Tibial nerve (tissue), 4 donors: ENCODE results near the gene CHAMP1. TPM values are rescaled to one million over a fixed set of nuclear protein-coding genes. Genes with fewer than 3 reads are reported as not detected.

ENCODE experiments used
- DNase-seq, 2 donors: peaks; one replicate each; pipeline ENCODE4 v3.0.0-alpha.2; 2019; ENCODE audit warnings: low spot score in 2 of 2
- H3K27ac ChIP-seq, 4 donors: fragments of 200-600 bp; sonication (generic) in 3 of 4; one replicate each; pipeline ENCODE4 v1.5.1; 2017 to 2019; ENCODE audit warnings: mild to moderate bottlenecking in 1 of 4
- H3K27me3 ChIP-seq, 2 donors: fragments of 200-600 bp; sonication (generic) in 1 of 2; one replicate each; pipeline versions ENCODE4 v1.5.1 to v1.6.0; 2017 to 2019
- H3K36me3 ChIP-seq, 3 donors: fragments of 200-600 bp; sonication (generic); one replicate each; pipeline ENCODE4 v1.5.1; 2018 to 2019
- H3K4me1 ChIP-seq, 4 donors: fragments of 200-600 bp; sonication (generic) in 3 of 4; one replicate each; pipeline ENCODE4 v1.5.1; 2017 to 2019
- H3K4me3 ChIP-seq, 4 donors: fragments of 200-600 bp; sonication (generic) in 3 of 4; one replicate each; pipeline ENCODE4 v1.5.1; 2017 to 2019; ENCODE audit warnings: mild to moderate bottlenecking in 1 of 4, moderate library complexity in 1 of 4
- H3K9me3 ChIP-seq, 4 donors: fragments of 200-600 bp; sonication (generic) in 3 of 4; one replicate each; pipeline ENCODE4 v1.5.1; 2017 to 2019
- CTCF ChIP-seq, 5 experiments: fragments of 200-600 bp in 3 of 5; fragments of 450-650 bp in 2 of 5; sonication (generic) in 3 of 5; IDR thresholded peaks; one replicate each; pipeline ENCODE4 v1.5.1; 2016 to 2019; ENCODE audit warnings: antibody characterized with exemption in 5 of 5, mild to moderate bottlenecking in 3 of 5, moderate library complexity in 2 of 5
- EP300 ChIP-seq, 2 donors: sonication (generic); formaldehyde crosslinking; IDR thresholded peaks; one replicate each; pipeline ENCODE4 v1.6.1; 2017; ENCODE audit warnings: antibody characterized with exemption in 2 of 2, mild to moderate bottlenecking in 1 of 2
- POLR2A ChIP-seq, 2 donors: fragments of 450-650 bp; IDR thresholded peaks; one replicate each; pipeline ENCODE4 v1.6.1; 2017; ENCODE audit warnings: antibody characterized with exemption in 2 of 2, mild to moderate bottlenecking in 2 of 2, moderate library complexity in 2 of 2
- WGBS, 2 donors: methylation state at CpG; one replicate each; pipeline ENCODE4 v1.1.5; 2018; 5-methylcytosine and 5-hydroxymethylcytosine counted together
- total RNA-seq, 4 donors: library from RNA; depleted of rRNA; stranded (reverse); fragments of >200 nt; gene quantifications; one replicate each; pipeline ENCODE4 v1.1.0, GENCODE V29; 2016

Gene CHAMP1
- total RNA-seq, 4 donors from 2014 or later = 19.6 to 42.3 (median 31.4) TPM

GRCh38 chr13:114269281-114269770 is 45.0 kb upstream of the CHAMP1 start:
- Histone ChIP-seq H3K27me3 (no peaks in the 10 kb centered on the region), H3K9me3 (no peaks in the 10 kb centered on the region), H3K4me1 (no peaks in the 10 kb centered on the region), H3K4me3 (no peak overlapping the region), H3K36me3 (peaks cover 0 to 94% (median 2%) of the 10 kb centered on the region in 3 donors), H3K27ac (no peak overlapping the region)
- DNase-seq = no peak
- WGBS, 2 donors = 70 to 74% methylated on average over 4 of the region's 4 CpGs
- no peak for TF ChIP-seq POLR2A (IDR thresholded peaks at IDR 0.05)
- no peak for TF ChIP-seq EP300 (IDR thresholded peaks at IDR 0.05)
- no peak for TF ChIP-seq CTCF (IDR thresholded peaks at IDR 0.05)

GRCh38 chr13:114272977-114273376 is 41.3 kb upstream of the CHAMP1 start:
- TF ChIP-seq EP300 (IDR thresholded peaks at IDR 0.05) (no peak), POLR2A (IDR thresholded peaks at IDR 0.05) (no peak), CTCF (IDR thresholded peaks at IDR 0.05) (no peak)
- Histone ChIP-seq H3K9me3 (no peaks in the 10 kb centered on the region), H3K36me3 (peaks cover 0 to 87% (median 0%) of the 10 kb centered on the region in 3 donors), H3K27ac (no peak overlapping the region), H3K27me3 (no peaks in the 10 kb centered on the region), H3K4me3 (no peak overlapping the region), H3K4me1 (no peaks in the 10 kb centered on the region)
- WGBS, 2 donors = 70 to 87% methylated on average over 2 of the region's 2 CpGs
- no peak for DNase-seq

- no peaks in the 10 kb centered on the region for H3K27me3 ChIP-seq
- TF ChIP-seq EP300 (IDR thresholded peaks at IDR 0.05) = no peak
- TF ChIP-seq POLR2A (IDR thresholded peaks at IDR 0.05) = no peak
- TF ChIP-seq CTCF (IDR thresholded peaks at IDR 0.05) = no peak
- no peaks in the 10 kb centered on the region for H3K9me3 ChIP-seq
- H3K27ac ChIP-seq = no peak overlapping the region
- H3K36me3 ChIP-seq = peaks cover 0 to 71% (median 0%) of the 10 kb centered on the region in 3 donors
- 79 to 82% methylated on average over 7 of the region's 7 CpGs for WGBS, 2 donors
- H3K4me1 ChIP-seq = peaks cover 0 to 6% (median 1%) of the 10 kb centered on the region in 4 donors
- no peak overlapping the region for H3K4me3 ChIP-seq
- peak in 1 of 2 donors; percentile 52 for DNase-seq
These were observed 39.0 kb upstream of the CHAMP1 start for GRCh38 chr13:114275304-114275703.

GRCh38 chr13:114279146-114279545 is 35.2 kb upstream of the CHAMP1 start:
- no peak for DNase-seq
- TF ChIP-seq POLR2A (IDR thresholded peaks at IDR 0.05) = no peak
- TF ChIP-seq CTCF (IDR thresholded peaks at IDR 0.05) = no peak
- no peak for TF ChIP-seq EP300 (IDR thresholded peaks at IDR 0.05)
- H3K27me3 ChIP-seq = no peaks in the 10 kb centered on the region
- H3K27ac ChIP-seq = no peak overlapping the region
- 83 to 86% methylated on average over 4 of the region's 4 CpGs for WGBS, 2 donors
- H3K36me3 ChIP-seq = peaks cover 0 to 40% (median 0%) of the 10 kb centered on the region in 3 donors
- no peak overlapping the region for H3K4me3 ChIP-seq
- H3K9me3 ChIP-seq = no peaks in the 10 kb centered on the region
- H3K4me1 ChIP-seq = peaks cover 0 to 30% (median 13%) of the 10 kb centered on the region in 4 donors

GRCh38 chr13:114279758-114280355 is 34.4 kb upstream of the CHAMP1 start:
- Histone ChIP-seq H3K27me3 (no peaks in the 10 kb centered on the region), H3K9me3 (no peaks in the 10 kb centered on the region), H3K4me3 (no peak overlapping the region), H3K36me3 (peaks cover 0 to 40% (median 0%) of the 10 kb centered on the region in 3 donors), H3K27ac (peak overlapping the region in 3 of 4 donors; percentile 97), H3K4me1 (peaks cover 0 to 37% (median 13%) of the 10 kb centered on the region in 4 donors)
- DNase-seq = no peak
- WGBS, 2 donors = 81 to 91% methylated on average over 2 of the region's 2 CpGs
- TF ChIP-seq POLR2A (IDR thresholded peaks at IDR 0.05) = no peak
- no peak for TF ChIP-seq CTCF (IDR thresholded peaks at IDR 0.05)
- TF ChIP-seq EP300 (IDR thresholded peaks at IDR 0.05) = no peak
